ENCODE data around the gene TSPAN11.
A peak's percentile ranks its signal among the peaks of the same experiment; 100 is the strongest.

The TSPAN11 gene

GRCh38 chr12:30963709-30964564, 37.4 kb downstream of the TSPAN11 start:
- TF ChIP-seq, protein P1, sequence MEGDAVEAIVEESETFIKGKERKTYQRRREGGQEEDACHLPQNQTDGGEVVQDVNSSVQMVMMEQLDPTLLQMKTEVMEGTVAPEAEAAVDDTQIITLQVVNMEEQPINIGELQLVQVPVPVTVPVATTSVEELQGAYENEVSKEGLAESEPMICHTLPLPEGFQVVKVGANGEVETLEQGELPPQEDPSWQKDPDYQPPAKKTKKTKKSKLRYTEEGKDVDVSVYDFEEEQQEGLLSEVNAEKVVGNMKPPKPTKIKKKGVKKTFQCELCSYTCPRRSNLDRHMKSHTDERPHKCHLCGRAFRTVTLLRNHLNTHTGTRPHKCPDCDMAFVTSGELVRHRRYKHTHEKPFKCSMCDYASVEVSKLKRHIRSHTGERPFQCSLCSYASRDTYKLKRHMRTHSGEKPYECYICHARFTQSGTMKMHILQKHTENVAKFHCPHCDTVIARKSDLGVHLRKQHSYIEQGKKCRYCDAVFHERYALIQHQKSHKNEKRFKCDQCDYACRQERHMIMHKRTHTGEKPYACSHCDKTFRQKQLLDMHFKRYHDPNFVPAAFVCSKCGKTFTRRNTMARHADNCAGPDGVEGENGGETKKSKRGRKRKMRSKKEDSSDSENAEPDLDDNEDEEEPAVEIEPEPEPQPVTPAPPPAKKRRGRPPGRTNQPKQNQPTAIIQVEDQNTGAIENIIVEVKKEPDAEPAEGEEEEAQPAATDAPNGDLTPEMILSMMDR (IDR thresholded peaks at IDR 0.05), result no peak

GRCh38 chr12:30964896-30965612, 38.5 kb downstream of the TSPAN11 start:
- TF ChIP-seq, protein P1 (IDR thresholded peaks at IDR 0.05), result no peak

- TF ChIP-seq, protein P1 (IDR thresholded peaks at IDR 0.05), result peak; percentile 53
Observed at GRCh38 chr12:30965613-30965985, 39.1 kb downstream of the TSPAN11 start.

DNA sequence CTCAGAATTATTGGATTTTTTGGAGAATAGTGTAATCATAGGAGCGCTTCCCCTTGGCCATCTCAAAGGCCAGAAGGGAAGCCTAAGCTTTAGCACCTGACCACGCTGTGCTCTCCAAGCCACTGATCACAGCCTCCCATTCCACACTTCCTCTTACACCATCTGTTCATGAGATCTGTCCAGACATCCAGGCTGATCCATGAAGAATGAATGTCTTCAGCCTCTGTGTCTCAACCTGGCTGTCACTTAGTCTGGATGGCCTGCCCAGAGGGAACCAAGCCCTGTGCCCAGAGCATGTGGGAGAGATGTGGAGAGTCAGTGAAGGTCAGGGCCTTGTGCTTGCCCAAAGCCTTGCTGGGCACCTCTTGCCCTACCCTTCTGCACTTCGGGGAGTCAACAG, 40.5 kb downstream of the TSPAN11 start:
- TF ChIP-seq, protein P1 (IDR thresholded peaks at IDR 0.05), result no peak

- TF ChIP-seq, protein P1 (IDR thresholded peaks at IDR 0.05), result no peak
Observed at GRCh38 chr12:30968211-30968610, 41.7 kb downstream of the TSPAN11 start.

- TF ChIP-seq, protein P1 (IDR thresholded peaks at IDR 0.05), result no peak
Observed at GRCh38 chr12:30969006-30969405, 42.5 kb downstream of the TSPAN11 start.

DNA sequence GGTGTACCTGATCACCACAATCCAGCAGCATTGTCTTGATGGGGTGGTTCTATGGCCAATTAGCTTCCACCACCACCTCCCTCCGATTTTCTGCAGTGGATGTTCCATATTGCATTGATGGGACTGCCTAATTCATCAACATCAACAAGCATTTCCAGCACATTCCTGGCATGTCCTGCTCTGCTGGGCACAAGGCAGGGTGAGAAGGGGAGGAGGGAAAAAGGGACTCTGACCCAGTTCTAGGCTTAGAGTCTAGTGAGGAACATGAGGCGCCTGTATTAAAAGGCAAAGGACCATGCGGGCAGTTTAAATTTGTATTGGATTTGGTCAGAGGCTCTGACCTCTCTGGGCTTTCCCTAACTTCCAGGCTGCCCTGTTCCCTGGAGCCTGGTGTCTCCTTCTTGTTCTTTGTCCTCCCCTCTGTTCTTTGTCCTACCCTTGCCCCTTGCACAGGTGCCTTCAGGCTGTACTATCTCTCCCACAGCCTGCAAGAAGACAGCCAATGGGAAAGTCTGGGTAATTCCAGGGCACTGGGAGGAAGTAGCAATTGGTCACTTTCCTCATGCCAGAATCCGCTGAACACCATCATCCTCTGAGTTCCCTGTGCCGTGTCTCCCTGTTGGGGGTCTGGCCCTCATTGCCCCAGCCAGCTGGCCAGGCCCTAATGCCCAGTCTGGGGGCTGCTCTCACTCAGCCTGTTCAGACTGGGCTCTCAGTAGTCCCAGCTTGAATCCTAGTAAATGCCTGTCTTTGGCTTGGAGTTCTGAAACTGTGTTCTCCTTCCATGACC, 43.3 kb downstream of the TSPAN11 start:
- TF ChIP-seq, protein P1 (IDR thresholded peaks at IDR 0.05), result no peak
